K562 (cell line): ENCODE data around the gene USP48. TPM values are rescaled to one million over a fixed set of nuclear protein-coding genes. Genes with fewer than 3 reads are reported as not detected.

Experiments used
- CAMTA2 ChIP-seq: fragments of 250-450 bp; sonication (Bioruptor Pico); conservative IDR thresholded peaks from 2 replicates; pipeline ENCODE4 v1.5.1; 2022
- CREM ChIP-seq: IDR thresholded peaks from 2 replicates; pipeline ENCODE4 v1.6.1; 2014; ENCODE audit warnings: antibody characterized with exemption, low read depth
- DACH1 ChIP-seq: fragments of 450-650 bp; IDR thresholded peaks from 2 replicates; pipeline ENCODE4 v1.6.1; 2018; ENCODE audit not compliant: partially characterized antibody
- ELF2 ChIP-seq: fragments of 250-450 bp; sonication (Bioruptor Pico); IDR thresholded peaks from 2 replicates; pipeline ENCODE4 v1.5.0; 2021; ENCODE audit warnings: mild to moderate bottlenecking
- FOXJ3 ChIP-seq: sonication (generic); formaldehyde crosslinking; IDR thresholded peaks from 2 replicates; pipeline ENCODE4 v1.4.0; 2020; ENCODE audit warnings: mild to moderate bottlenecking, missing genetic modification reagents
- KLF16 ChIP-seq: IDR thresholded peaks from 2 replicates; pipeline ENCODE4 v1.6.1; 2016; ENCODE audit warnings: antibody characterized with exemption
- MBD2 ChIP-seq: sonication (generic); IDR thresholded peaks from 2 replicates; pipeline ENCODE4 v1.6.1; 2016; ENCODE audit warnings: low read depth, borderline replicate concordance
- MIER1 ChIP-seq: fragments of 450-650 bp; IDR thresholded peaks from 2 replicates; pipeline ENCODE4 v1.6.1; 2016; ENCODE audit warnings: antibody characterized with exemption, mild to moderate bottlenecking, low read depth
- NCOA1 ChIP-seq: fragments of 450-650 bp; IDR thresholded peaks from 2 replicates; pipeline ENCODE4 v1.6.1; 2016; ENCODE audit warnings: low read depth
- NEUROD1 ChIP-seq: fragments of 150-350 bp; IDR thresholded peaks from 2 replicates; pipeline ENCODE4 v1.6.1; 2014; ENCODE audit warnings: borderline replicate concordance, low read length, low read depth; ENCODE audit not compliant: partially characterized antibody
- NFIX ChIP-seq: fragments of 250-450 bp; sonication (Bioruptor Pico); IDR thresholded peaks from 2 replicates; pipeline ENCODE4 v1.4.0; 2020; ENCODE audit warnings: low read depth, mild to moderate bottlenecking, moderate library complexity
- POU5F1 ChIP-seq: fragments of 150-350 bp; IDR thresholded peaks from 2 replicates; pipeline ENCODE4 v1.6.1; 2014; ENCODE audit warnings: borderline replicate concordance, low read length, low read depth, mild to moderate bottlenecking; ENCODE audit not compliant: partially characterized antibody
- RBM22 ChIP-seq: fragments of 200-400 bp; formaldehyde crosslinking; IDR thresholded peaks from 2 replicates; pipeline ENCODE4 v1.6.1; 2018; ENCODE audit warnings: low read length, low read depth; ENCODE audit not compliant: poor library complexity, severe bottlenecking
- SMC3 ChIP-seq: conservative IDR thresholded peaks from 2 replicates; pipeline ENCODE4 v1.6.1; 2011; ENCODE audit warnings: low read depth, low read length, improper control_type of control experiment; ENCODE audit not compliant: insufficient read depth
- ZBTB17 ChIP-seq: fragments of 450-650 bp; formaldehyde crosslinking; IDR thresholded peaks from 2 replicates; pipeline ENCODE4 v1.4.0; 2020; ENCODE audit warnings: mild to moderate bottlenecking
- ZC3H8 ChIP-seq: fragments of 450-650 bp; IDR thresholded peaks from 2 replicates; pipeline ENCODE4 v1.6.1; 2017
- ZNF217 ChIP-seq: sonication (generic); formaldehyde crosslinking; IDR thresholded peaks from 2 replicates; pipeline ENCODE4 v1.8.0; 2022; ENCODE audit warnings: mild to moderate bottlenecking, missing genetic modification reagents
- ZNF263 ChIP-seq: sonication (generic); formaldehyde crosslinking; IDR thresholded peaks from 2 replicates; pipeline ENCODE4 v1.8.0; 2022; ENCODE audit warnings: mild to moderate bottlenecking, missing genetic modification reagents, borderline replicate concordance
- ZNF274 ChIP-seq: IDR thresholded peaks from 2 replicates; pipeline ENCODE4 v1.6.1; 2011; ENCODE audit warnings: low read depth, mild to moderate bottlenecking, low read length, moderate library complexity, borderline replicate concordance
- ZNF280A ChIP-seq: fragments of 450-650 bp; IDR thresholded peaks from 2 replicates; pipeline ENCODE4 v1.6.1; 2018; ENCODE audit warnings: mild to moderate bottlenecking, low read depth; ENCODE audit not compliant: partially characterized antibody
- polyA plus RNA-seq, 8 experiments: library from polyadenylated mRNA; depleted of rRNA in 4 of 8; stranded (reverse) in 5 of 8; unstranded in 3 of 8; fragments of >200 nt; fragmentation: Nextera tagmentation in 2 of 8; fragmentation: Illumina TruSeq in 1 of 8; extraction: Ambion mirVana in 2 of 8; extraction: Trizol in 1 of 8; gene quantifications; 2 replicates each; pipeline versions ENCODE4 v1.2.1 to v1.2.3, GENCODE V29; 2011 to 2014; ENCODE audit warnings: inconsistent platforms in 1 of 8, missing spikeins in 1 of 8
- total RNA-seq, 7 experiments: library from RNA; depleted of rRNA in 6 of 7; stranded (reverse); fragments of >200 nt in 6 of 7; fragmentation: Illumina TruSeq in 2 of 7; extraction: Trizol in 2 of 7; gene quantifications; 2 replicates each; pipeline versions ENCODE4 v1.2.1 to v1.2.3, GENCODE V29; 2011 to 2021; ENCODE audit warnings: low replicate concordance in 1 of 7
- TF ChIP-seq, protein P1 (sequence below): IDR thresholded peaks from 2 replicates; pipeline ENCODE4 v1.6.1; 2011; ENCODE audit warnings: borderline replicate concordance, low read depth, mild to moderate bottlenecking, moderate library complexity, low read length; ENCODE audit not compliant: insufficient read depth, poor library complexity, severe bottlenecking
- TF ChIP-seq, protein P2 (sequence below): fragments of 450-650 bp; IDR thresholded peaks from 2 replicates; pipeline ENCODE4 v1.6.1; 2016; ENCODE audit warnings: antibody characterized with exemption
- TF ChIP-seq, protein P3 (sequence below): fragments of 250-450 bp; sonication (Bioruptor Pico); IDR thresholded peaks from 2 replicates; pipeline ENCODE4 v1.8.0; 2022; ENCODE audit warnings: moderate library complexity, mild to moderate bottlenecking, inconsistent platforms
- TF ChIP-seq, protein P4 (sequence below): fragments of 250-450 bp; sonication (Bioruptor Pico); IDR thresholded peaks from 2 replicates; pipeline ENCODE4 v1.5.0; 2020; ENCODE audit warnings: mild to moderate bottlenecking

The USP48 gene
- total and polyA plus RNA-seq, 9 of the 15 experiments (the other 6 are each of a cell fraction or from before 2014, with no cell fraction given): 23.3 to 123 (median 106) TPM

DNA sequence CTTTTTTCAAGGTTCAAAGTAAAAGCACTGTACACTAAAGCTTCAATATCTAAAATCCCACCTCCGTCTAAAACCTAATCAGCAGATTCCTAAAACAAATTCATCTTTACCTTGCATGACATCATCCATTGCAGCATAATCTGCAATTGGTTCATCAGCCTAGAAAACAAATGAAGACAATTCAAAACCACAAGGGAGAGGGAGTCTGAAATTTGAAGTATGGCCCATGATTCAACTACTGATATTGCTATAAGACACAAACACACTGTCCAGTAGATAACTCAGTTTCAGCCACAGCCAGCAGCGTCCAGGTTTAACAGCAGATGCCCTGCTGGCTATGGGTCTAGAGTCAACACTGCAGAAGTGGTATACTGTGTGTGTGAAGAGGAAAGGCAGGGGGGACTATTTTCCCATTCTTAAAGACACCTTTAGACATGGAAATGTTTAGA, 95.8 kb downstream of the USP48 start (continued):
- TF ChIP-seq, protein P1, sequence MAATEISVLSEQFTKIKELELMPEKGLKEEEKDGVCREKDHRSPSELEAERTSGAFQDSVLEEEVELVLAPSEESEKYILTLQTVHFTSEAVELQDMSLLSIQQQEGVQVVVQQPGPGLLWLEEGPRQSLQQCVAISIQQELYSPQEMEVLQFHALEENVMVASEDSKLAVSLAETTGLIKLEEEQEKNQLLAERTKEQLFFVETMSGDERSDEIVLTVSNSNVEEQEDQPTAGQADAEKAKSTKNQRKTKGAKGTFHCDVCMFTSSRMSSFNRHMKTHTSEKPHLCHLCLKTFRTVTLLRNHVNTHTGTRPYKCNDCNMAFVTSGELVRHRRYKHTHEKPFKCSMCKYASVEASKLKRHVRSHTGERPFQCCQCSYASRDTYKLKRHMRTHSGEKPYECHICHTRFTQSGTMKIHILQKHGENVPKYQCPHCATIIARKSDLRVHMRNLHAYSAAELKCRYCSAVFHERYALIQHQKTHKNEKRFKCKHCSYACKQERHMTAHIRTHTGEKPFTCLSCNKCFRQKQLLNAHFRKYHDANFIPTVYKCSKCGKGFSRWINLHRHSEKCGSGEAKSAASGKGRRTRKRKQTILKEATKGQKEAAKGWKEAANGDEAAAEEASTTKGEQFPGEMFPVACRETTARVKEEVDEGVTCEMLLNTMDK: no peak
- no peak for TF ChIP-seq RBM22
- no peak for TF ChIP-seq NEUROD1
- TF ChIP-seq MBD2: no peak
- TF ChIP-seq ZBTB17 (CRISPR knock-in tag): peak; percentile 84
- TF ChIP-seq ZNF263 (CRISPR knock-in tag): no peak
- TF ChIP-seq, protein P2, sequence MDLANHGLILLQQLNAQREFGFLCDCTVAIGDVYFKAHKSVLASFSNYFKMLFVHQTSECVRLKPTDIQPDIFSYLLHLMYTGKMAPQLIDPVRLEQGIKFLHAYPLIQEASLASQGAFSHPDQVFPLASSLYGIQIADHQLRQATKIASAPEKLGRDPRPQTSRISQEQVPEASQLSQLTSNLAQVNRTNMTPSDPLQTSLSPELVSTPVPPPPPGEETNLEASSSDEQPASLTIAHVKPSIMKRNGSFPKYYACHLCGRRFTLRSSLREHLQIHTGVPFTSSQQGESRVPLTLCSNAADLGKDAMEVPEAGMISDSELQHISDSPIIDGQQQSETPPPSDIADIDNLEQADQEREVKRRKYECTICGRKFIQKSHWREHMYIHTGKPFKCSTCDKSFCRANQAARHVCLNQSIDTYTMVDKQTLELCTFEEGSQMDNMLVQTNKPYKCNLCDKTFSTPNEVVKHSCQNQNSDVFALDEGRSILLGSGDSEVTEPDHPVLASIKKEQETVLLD: peak; percentile 18; the same call in 1 of the 2 replicates
- TF ChIP-seq, protein P3, sequence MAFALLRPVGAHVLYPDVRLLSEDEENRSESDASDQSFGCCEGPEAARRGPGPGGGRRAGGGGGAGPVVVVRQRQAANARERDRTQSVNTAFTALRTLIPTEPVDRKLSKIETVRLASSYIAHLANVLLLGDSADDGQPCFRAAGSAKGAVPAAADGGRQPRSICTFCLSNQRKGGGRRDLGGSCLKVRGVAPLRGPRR (CRISPR knock-in tag): no peak
- TF ChIP-seq NFIX (CRISPR knock-in tag): no peak
- no peak for TF ChIP-seq DACH1
- TF ChIP-seq FOXJ3 (CRISPR knock-in tag): no peak
- TF ChIP-seq, protein P4, sequence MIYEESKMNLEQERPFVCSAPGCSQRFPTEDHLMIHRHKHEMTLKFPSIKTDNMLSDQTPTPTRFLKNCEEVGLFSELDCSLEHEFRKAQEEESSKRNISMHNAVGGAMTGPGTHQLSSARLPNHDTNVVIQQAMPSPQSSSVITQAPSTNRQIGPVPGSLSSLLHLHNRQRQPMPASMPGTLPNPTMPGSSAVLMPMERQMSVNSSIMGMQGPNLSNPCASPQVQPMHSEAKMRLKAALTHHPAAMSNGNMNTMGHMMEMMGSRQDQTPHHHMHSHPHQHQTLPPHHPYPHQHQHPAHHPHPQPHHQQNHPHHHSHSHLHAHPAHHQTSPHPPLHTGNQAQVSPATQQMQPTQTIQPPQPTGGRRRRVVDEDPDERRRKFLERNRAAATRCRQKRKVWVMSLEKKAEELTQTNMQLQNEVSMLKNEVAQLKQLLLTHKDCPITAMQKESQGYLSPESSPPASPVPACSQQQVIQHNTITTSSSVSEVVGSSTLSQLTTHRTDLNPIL (CRISPR knock-in tag): no peak
- no peak for TF ChIP-seq ELF2 (CRISPR knock-in tag)
- TF ChIP-seq CAMTA2 (CRISPR knock-in tag): no peak
- TF ChIP-seq SMC3: no peak
- TF ChIP-seq POU5F1: no peak
- TF ChIP-seq ZNF274: no peak
- peak; percentile 75; the same call in 1 of the 2 replicates for TF ChIP-seq KLF16
- no peak for TF ChIP-seq NCOA1
- TF ChIP-seq CREM: peak; percentile 63
- no peak for TF ChIP-seq MIER1
- no peak for TF ChIP-seq ZC3H8
- TF ChIP-seq ZNF217 (CRISPR knock-in tag): no peak
- TF ChIP-seq ZNF280A: no peak
